Measurements from ENCODE around the gene BCL2L11. TPM values are rescaled to one million over a fixed set of nuclear protein-coding genes. Genes with fewer than 3 reads are reported as not detected.

Gene BCL2L11
- total RNA-seq, 1 experiment from 2014 or later: 10.0 TPM

- no peak for DNase-seq (ENCODE audit: low read depth)
- in situ Hi-C loops (cut with HindIII; ENCODE audit: low pct_unique_long_range_greater_than_20kb, low sequenced_read_pairs): no loop called here
Observed at GRCh38 chr2:111135237-111135909, 14.7 kb downstream of the BCL2L11 start.

GRCh38 chr2:111135910-111136297, 15.2 kb downstream of the BCL2L11 start:
- DNase-seq (ENCODE audit: low read depth): no peak
- in situ Hi-C loops (cut with HindIII; ENCODE audit: low pct_unique_long_range_greater_than_20kb, low sequenced_read_pairs): no loop called here

- no peak for DNase-seq (ENCODE audit: low read depth)
- in situ Hi-C loops (cut with HindIII; ENCODE audit: low pct_unique_long_range_greater_than_20kb, low sequenced_read_pairs): no loop called here
Observed at GRCh38 chr2:111138839-111139238, 18.1 kb downstream of the BCL2L11 start.

- no peak for DNase-seq (ENCODE audit: low read depth)
- in situ Hi-C loops (cut with HindIII; ENCODE audit: low pct_unique_long_range_greater_than_20kb, low sequenced_read_pairs): no loop called here
Observed at GRCh38 chr2:111139637-111140317, 19.1 kb downstream of the BCL2L11 start.

- in situ Hi-C loops (cut with HindIII; ENCODE audit: low pct_unique_long_range_greater_than_20kb, low sequenced_read_pairs): no loop called here
- DNase-seq (ENCODE audit: low read depth): no peak
Observed at GRCh38 chr2:111140815-111141214, 20.1 kb downstream of the BCL2L11 start.

- no peak for DNase-seq (ENCODE audit: low read depth)
- in situ Hi-C loops (cut with HindIII; ENCODE audit: low pct_unique_long_range_greater_than_20kb, low sequenced_read_pairs): no loop called here
Observed at GRCh38 chr2:111142101-111142500, 21.4 kb downstream of the BCL2L11 start.

- in situ Hi-C loops (cut with HindIII; ENCODE audit: low pct_unique_long_range_greater_than_20kb, low sequenced_read_pairs): no loop called here
- no peak for DNase-seq (ENCODE audit: low read depth)
Observed at GRCh38 chr2:111143107-111143842, 22.6 kb downstream of the BCL2L11 start.

GRCh38 chr2:111143843-111144198, 23.1 kb downstream of the BCL2L11 start:
- in situ Hi-C loops (cut with HindIII; ENCODE audit: low pct_unique_long_range_greater_than_20kb, low sequenced_read_pairs): no loop called here
- DNase-seq (ENCODE audit: low read depth): no peak

GRCh38 chr2:111145103-111145760, 24.5 kb downstream of the BCL2L11 start:
- in situ Hi-C loops (cut with HindIII; ENCODE audit: low pct_unique_long_range_greater_than_20kb, low sequenced_read_pairs): no loop called here
- no peak for DNase-seq (ENCODE audit: low read depth)

- DNase-seq (ENCODE audit: low read depth): no peak
- in situ Hi-C loops (cut with HindIII; ENCODE audit: low pct_unique_long_range_greater_than_20kb, low sequenced_read_pairs): no loop called here
Observed at GRCh38 chr2:111145951-111146350, 25.2 kb downstream of the BCL2L11 start.

GRCh38 chr2:111148225-111148873, 27.6 kb downstream of the BCL2L11 start:
- no peak for DNase-seq (ENCODE audit: low read depth)
- in situ Hi-C loops (cut with HindIII; ENCODE audit: low pct_unique_long_range_greater_than_20kb, low sequenced_read_pairs): no loop called here

- no peak for DNase-seq (ENCODE audit: low read depth)
- in situ Hi-C loops (cut with HindIII; ENCODE audit: low pct_unique_long_range_greater_than_20kb, low sequenced_read_pairs): no loop called here
Observed at GRCh38 chr2:111148925-111149324, 28.2 kb downstream of the BCL2L11 start.

- no peak for DNase-seq (ENCODE audit: low read depth)
- in situ Hi-C loops (cut with HindIII; ENCODE audit: low pct_unique_long_range_greater_than_20kb, low sequenced_read_pairs): no loop called here
Observed at GRCh38 chr2:111149882-111150455, 29.3 kb downstream of the BCL2L11 start.

- in situ Hi-C loops (cut with HindIII; ENCODE audit: low pct_unique_long_range_greater_than_20kb, low sequenced_read_pairs): no loop called here
- no peak for DNase-seq (ENCODE audit: low read depth)
Observed at GRCh38 chr2:111154758-111155157, 34.0 kb downstream of the BCL2L11 start.

GRCh38 chr2:111155610-111156009, 34.9 kb downstream of the BCL2L11 start:
- in situ Hi-C loops (cut with HindIII; ENCODE audit: low pct_unique_long_range_greater_than_20kb, low sequenced_read_pairs): no loop called here
- no peak for DNase-seq (ENCODE audit: low read depth)

- no peak for DNase-seq (ENCODE audit: low read depth)
- in situ Hi-C loops (cut with HindIII; ENCODE audit: low pct_unique_long_range_greater_than_20kb, low sequenced_read_pairs): no loop called here
Observed at GRCh38 chr2:111156529-111156928, 35.8 kb downstream of the BCL2L11 start.

- DNase-seq (ENCODE audit: low read depth): no peak
- in situ Hi-C loops (cut with HindIII; ENCODE audit: low pct_unique_long_range_greater_than_20kb, low sequenced_read_pairs): no loop called here
Observed at GRCh38 chr2:111157071-111157661, 36.5 kb downstream of the BCL2L11 start.

GRCh38 chr2:111157798-111158197, 37.1 kb downstream of the BCL2L11 start:
- DNase-seq (ENCODE audit: low read depth): no peak
- in situ Hi-C loops (cut with HindIII; ENCODE audit: low pct_unique_long_range_greater_than_20kb, low sequenced_read_pairs): no loop called here
